GM21390 (cell line): ENCODE measurements around the gene FOXP1.

Experiments used
- ATAC-seq: cut with Tn5 transposase; IDR thresholded peaks from one replicate; pipeline ENCODE4 v1.9.1; 2021; ENCODE audit not compliant: unreplicated experiment

Gene FOXP1

DNA sequence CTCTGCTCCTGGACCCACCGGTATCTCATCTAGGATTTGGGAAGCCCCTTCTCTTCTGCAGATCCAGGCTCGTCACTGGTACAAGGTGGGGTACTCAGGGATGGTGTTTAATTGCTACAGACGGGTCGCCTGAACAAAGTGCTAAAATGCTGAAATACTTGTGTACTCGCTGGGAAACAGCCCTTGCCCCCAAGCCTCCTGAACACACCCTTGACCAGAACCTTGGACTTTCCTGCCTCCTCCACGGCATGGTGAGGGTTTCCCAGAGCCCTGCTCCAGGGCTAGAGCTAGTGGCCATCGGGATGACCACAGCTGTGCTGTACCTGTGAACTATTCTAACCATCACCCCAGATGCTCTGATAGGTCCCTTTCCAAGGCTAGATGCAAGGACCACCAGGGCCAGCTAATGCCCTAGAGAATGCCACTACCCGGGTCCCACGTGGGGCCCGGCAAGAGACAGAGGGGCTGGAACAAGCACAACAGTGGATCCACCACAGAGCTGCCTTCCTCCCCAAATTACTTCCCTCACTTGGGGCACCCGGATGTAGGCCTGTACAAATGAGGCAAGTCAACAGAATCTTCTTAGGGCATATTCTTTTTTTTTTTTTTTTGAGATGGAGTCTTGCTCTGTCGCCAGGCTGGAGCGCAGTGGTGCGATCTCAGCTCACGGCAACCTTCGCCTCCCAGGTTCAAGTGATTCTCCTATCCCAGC is 267.3 kb downstream of the FOXP1 start:
- no peak for ATAC-seq

DNA sequence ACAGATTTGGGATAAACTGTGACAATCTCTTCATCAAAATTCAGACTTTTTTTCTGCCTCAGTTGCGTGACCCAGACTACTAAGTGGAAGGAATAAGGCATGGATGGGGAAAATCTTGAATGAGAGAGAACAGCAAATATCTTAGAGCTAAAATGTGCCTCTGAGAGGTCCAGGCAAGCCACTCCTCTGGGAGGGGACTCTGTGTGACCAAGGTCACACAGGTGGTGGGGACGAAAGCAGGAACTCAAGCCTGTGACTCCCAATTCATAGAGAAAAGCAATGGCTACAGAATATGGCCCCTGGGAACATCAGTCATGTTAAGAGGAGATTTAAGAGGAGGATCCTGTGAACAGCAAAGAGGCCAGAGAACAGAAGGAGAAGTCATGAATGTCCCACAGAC is 268.1 kb downstream of the FOXP1 start:
- ATAC-seq, result no peak

DNA sequence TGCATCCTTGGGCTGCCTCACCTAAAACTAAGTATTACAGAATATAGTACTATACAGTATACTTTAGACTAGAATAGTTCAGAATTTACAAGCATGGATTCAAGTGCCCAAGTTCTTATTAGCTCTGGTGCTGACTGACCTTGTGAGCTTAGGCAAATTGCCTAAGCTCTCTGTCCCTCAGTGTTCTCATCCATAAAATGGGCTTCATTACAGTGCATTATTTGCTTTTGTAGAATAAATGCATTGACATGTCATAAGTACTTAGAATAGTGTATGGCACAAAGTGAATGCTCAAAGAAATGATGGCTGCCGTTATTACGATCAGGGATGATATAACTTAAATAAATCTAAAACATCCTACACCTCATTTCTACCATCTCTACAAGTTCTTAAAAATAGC is 269.7 kb downstream of the FOXP1 start:
- ATAC-seq, result no peak

DNA sequence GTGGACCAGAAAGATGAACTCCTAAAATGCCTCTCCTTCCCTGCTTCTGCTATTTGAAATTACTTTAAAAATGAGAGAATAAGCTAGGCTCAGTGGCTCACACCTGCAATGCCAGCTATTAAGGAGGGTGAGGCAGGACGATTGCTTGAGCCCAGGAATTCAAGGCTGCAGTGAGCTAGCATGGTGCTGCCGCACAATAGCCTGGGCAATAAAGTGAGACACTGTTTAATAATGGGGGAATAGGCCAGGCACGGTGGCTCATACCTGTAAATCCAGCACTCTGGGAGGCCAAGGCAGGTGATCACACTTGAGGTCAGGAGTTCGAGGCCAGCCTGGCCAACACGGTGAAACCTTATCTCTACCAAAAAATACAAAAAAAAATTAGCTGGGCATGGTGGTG is 271.1 kb downstream of the FOXP1 start:
- ATAC-seq, result no peak

DNA sequence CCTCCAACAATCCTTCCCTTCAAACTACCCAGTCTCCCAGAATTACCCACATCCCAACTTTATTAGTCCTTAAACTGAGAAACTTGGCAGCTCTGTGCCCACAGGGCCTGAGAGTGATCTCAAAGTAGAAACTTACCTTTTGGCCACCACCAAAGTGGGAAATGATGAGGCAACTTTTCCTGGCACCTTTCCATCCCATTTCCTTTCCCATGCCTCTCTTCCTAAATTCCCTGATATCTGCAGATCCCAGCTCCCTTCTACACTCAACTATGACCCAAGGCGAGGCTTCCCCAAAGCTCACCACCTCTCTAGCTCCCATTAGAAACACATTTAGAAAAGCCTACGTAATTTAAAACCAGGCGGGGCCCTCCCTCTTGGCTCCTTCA is 271.9 kb downstream of the FOXP1 start:
- no peak for ATAC-seq

DNA sequence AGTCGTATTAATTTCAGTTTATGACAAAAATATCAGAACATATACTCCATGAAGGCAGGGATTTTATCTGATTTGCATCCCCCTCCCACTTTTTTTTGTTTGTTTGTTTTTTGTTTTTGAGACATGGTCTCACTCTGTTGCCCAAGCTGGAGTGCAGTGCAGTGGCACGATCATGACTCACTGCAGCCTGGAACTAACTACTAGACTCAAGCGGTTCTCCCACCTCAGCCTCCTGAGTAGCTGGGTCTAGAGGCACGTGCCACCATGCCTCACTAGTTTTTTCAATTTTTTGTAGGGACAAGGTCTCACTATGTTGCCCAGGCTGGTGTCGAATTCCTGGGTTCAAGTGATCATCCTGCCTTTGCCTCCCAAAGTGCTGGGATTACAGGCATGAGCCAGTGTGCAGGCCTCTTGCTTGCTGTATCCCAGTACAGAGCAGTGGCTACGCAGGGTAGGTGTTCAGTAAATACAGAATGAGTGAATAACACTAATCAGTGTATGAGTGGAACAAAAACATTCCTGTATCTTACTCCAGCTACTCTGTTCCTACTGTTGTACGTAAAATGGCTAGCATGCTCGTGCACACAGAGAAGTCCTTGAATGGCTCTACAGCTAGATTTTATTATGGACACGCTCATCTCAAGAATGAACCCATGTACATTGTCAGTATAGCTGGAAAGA is 272.4 kb downstream of the FOXP1 start:
- no peak for ATAC-seq

DNA sequence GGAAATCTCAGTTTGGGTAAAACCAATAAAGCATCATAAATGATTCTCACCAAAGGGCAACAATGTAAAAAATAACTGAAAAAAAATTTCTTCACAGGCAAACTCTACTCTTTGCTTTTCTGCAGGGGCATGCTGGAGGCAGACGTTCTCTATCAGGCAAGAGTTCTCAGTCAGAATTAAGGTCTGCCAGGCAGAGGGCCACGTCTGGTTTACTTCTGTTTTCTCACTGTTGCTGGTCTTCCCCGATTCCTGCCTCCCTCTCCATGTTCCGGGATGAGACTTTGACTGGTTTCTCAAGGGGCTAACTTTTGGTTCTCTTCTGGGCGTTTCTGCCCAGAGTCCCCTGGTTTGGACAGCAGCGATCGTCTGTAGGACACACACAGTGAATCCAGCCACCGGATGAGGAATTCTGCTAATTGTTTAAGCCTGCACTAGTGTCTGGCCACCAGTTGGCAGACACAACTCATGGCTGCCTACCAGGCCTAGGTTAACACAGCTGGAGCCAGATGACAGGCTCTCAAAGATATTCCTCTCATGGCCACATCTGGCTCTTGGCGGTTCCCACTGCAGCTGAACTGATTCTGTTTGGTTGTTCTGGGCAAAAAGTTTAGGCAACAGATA is 273.1 kb downstream of the FOXP1 start:
- ATAC-seq, result no peak

DNA sequence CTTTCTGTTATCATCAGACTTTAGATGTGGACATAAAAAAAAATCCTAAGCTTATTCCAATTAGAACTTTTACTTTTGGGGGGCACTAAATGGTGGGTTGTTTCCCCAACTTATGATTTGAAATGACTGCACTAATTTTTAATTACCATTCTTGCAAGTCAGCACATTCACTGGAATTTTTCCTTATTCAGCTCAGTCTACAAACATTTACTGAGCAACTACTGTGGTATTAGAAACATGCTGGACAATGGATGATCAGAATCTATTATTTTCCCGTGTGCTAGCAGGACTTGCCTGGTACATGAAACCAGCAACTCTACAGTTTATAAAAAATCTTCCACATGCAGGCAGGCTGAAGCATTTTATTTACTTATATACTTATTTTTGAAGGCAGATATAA is 273.6 kb downstream of the FOXP1 start:
- no peak for ATAC-seq

DNA sequence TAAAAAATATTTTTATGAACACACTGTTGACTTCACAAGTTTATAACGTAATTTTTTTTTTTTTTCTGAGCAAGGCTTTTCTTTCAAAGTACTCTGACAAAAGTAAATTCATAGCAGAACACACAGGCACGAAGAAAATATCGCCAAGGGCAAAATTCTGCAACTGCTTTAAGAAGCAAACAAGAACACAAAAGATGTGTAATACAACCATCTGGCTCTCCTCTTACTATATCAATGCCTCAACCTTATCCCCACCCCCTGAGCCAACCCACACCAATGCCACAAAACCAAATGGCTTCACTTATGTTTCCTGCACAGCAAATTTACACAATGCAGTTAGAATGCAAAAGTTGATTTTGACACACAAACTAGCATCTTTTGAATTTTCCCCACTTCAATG is 274.2 kb downstream of the FOXP1 start:
- ATAC-seq, result no peak

DNA sequence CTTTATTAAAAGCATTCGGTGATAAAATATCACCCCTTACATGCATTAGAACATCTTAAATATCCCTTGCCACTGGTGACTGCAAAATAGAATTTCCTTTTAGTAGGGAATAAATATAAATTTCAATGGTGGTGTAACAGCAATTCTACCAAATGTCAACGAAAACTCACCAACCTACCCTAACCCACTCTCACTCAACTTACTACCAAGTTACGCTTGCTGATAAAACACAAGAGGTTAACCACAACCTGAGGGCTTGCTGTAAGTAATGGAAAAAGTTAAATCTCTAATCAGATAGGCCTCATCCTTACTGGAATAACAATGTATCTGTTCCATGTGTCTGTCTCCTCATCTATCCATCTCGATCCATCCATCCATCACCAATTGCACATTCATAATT is 274.7 kb downstream of the FOXP1 start:
- no peak for ATAC-seq

DNA sequence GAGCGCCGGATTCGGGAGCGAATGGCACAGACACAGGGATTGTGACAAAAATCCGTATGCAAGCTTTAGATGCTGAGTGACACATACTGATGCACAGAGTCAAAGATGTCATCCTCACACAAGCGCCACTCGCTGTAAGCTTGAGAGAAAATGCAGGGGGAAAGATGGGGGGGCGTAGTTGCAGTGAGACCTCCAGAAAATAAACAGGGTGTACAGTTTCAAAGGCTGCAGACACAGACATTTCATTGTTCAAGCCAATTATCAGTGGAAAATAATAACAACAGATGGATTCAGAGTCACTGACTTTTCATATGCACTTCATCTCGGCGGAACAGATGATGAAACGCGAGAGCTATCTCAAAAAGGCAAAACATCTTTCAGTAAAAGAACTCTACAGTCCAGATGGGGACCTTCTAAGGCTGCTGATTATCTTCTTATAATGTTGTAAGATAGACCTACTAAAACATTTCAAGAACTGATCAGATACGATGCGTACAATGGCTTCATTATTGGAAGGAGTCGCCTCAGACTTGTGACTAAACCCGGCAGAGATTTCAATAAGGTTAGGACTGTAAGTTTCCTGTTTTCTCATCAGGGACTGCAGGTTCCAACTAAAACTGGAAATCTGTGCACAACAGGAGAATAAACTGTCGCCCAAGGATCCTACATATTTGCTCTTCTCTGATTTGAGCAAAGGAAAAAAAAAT is 275.4 kb downstream of the FOXP1 start:
- ATAC-seq, result no peak

DNA sequence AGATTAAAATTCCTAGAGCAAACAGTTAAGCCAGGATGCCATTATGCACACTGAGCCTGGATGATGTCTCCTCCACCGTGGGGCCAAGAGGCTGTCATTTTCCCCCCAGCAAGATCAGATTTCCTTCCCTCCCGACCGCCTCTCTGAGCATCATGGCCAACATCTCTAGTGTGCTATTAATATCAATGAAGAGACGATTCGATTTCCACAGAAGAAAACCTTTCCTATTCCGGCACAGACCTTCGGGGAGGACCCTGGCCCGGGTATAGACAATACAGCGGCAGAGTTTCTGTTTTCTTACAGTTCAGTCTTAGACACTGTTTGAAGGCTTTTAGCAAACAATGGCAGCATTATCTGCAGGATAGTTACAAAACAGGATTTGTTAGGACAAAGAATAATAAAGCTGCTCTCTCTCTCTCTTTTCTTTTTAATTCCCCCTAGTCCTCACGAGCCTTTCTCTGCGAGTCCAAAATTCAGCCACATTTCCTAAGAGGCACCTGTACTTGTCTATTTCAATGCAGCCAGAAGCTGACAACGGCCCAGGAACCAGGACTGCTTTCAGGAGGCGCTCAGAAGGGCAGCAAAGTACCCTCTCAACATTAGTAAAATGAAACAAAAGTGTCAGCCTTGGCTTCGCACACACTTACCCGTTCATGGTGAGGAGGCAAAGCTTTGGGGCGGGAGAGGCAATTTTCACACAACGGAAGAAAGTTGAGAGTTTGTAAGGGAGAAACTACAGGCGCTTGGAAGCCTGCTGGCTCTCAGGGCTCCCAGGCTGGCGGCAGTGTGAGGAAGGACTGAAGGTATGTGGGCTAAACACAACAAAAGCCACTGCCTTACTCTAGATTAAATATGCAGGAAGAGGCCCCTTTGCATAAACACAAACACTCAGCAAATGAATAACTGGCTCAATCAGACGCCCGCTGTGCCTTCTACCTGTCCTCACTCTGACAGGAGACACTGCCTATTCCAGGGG is 278.0 kb downstream of the FOXP1 start:
- ATAC-seq, result no peak

DNA sequence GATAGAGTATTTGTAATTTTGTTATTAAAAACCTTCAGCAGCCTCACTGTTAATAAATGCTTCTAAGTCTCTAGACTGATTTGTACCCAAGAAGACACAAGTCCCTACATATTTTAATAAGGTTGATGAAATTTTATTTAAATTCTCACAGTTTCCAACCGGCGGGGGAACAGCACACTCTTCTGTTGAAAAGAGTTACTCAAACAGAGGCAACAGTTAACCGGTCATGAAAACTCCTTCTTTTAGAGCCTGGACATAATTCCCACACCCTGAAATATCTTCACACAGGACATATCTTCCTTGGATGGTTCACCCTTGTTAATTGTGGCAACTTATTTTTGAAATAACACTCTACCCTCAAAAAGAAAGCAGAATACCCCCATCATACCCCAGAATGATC is 278.8 kb downstream of the FOXP1 start:
- ATAC-seq, result no peak

DNA sequence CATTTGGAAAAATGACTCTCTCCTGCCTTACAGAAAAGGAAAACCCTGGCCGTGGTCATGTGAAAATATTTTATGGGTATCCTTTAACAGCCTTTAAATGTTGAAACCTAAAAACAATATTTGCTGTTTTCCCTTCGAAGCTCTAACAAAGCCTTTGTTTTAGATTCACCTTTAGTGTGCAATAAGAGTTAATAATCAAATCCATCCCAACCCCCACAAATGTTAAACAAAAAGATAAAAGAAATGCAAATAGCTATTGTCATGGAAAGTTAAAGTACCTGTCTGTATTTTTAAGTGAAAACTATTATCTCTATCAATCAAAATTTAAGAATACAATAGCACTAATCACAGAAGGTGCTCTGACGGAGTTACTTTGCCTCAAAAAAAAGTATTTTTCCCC is 279.3 kb downstream of the FOXP1 start:
- no peak for ATAC-seq

DNA sequence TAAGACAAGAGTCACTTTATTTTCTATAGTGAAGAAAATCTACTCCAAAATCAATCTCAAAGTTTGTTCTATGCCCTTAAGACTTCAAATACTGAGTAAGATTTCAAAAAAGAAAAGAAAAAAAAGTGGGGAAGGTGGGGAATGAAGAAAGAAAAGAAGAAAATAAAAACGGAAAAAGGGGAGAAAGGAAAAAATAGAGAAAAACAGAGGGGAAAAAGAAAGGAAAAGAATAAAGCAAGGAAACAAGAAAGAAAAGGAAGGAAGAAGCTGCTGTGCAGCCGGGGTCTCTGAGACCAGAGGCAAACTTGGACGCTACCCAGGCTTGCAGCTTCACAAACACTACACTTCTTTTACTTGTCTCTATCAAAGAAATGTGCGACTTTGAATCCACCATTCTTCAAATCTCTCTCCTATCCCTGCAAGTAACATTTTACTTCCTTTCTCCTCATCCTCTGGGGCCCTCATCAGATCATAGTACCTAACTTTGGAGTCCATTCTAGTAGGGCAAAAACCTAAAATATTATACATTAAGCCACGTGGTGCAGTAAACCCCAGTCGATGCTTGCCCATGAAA is 279.8 kb downstream of the FOXP1 start:
- ATAC-seq, result no peak

DNA sequence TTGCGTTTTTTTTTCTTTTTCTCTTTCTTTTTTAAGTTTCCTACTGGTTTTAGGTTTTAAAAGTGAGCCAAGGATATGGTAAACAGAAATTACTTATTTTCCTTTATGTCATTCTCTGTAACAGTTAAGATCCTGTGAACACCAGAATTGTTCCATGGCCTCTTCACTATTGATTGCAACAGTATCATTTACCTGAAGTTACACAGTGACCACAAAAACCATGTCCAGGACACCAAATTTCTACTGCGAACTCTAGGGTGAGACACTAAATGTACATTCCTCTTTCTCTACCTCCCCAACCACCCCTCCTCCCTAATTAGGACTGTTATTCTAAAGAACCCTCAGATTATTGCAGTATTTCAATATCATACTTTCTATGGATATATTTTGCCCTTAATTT is 280.9 kb downstream of the FOXP1 start:
- no peak for ATAC-seq

DNA sequence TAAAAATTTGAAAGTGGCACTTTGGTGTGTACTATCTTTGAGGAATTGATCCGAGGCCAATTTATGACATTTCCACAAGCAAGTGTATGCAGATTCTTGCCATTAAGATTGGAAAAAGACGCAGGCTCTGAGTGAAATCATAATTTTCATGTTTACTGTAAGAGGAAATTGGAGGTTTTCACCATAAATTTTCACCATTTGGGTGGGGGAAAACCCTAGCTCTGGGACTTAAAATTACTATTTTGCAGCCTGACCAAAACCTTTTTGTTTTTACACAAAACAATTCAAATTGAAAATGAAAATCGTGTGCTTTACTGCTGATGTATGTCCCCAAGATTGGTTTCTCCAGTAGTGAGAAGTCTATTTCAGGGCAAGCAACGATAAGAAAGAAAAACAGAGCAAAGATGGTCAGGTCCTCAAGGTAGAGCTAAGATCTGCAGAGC is 282.6 kb downstream of the FOXP1 start:
- peak; percentile 82 for ATAC-seq

DNA sequence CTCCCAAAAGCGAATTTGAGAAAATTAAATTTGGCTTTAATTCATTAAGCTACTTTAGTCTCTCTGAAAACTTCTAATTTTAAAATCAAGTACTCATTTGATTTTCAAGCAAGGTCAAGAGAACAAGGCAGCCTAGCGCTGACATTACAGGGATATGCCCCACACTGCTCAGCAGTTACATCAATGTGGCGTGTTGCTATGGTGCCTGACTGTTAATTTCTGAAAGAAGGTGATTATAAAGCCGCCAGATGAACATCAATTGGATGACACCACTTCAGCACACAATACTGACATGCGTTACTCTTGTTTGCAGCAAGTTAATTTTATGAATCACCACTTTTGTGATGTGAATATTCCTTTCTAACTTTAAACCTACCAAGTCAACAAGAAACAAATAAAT is 284.4 kb downstream of the FOXP1 start:
- ATAC-seq, result no peak

DNA sequence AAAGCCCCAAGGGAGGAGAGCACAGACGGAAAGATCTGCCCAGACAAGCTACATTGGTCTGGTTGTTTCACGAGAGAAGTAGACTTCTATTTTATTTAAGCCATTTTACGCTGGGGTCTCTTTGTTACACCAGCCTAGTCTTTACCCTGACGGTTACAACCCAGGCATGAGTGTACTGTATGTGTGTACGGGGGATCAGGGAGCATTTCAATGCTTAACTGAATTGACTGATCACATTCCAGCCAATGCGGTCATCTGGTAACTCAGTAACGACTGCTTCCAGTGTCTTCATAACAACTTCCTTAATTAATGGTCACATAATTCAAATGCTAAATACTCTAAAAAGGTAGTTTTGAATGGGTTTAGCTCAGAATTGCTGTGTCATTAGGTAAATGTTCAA is 288.6 kb downstream of the FOXP1 start:
- no peak for ATAC-seq

DNA sequence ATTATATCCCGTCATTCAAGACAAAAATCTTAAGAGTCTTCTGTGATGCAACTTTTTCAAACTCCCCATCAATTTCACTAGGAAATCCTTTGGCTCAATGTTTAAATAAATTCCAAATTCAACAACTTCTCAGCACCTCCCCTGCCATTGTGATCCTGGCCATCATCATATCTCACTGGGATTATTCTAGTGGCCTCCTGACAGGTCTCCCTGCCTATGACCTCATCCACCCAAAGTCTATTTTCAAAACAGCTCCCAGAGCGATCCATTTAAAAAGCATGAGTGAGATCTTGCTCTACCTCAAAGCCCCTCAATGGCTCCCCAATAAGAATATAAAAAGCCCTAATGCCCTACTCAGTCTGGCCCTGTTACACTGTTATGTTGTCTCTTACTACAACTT is 293.2 kb downstream of the FOXP1 start:
- no peak for ATAC-seq
